Breast epithelium (tissue), 3 donors: ENCODE data around the gene MGAT3.

ENCODE experiments used
- POLR2A ChIP-seq: fragments of 450-650 bp; IDR thresholded peaks from one replicate; pipeline ENCODE4 v1.6.1; 2016; ENCODE audit warnings: antibody characterized with exemption, mild to moderate bottlenecking, moderate library complexity
- TF ChIP-seq, protein P1 (sequence below), 3 donors: fragments of 450-650 bp; IDR thresholded peaks; one replicate each; pipeline ENCODE4 v1.5.1; 2016 to 2017; ENCODE audit warnings: antibody characterized with exemption in 3 of 3, mild to moderate bottlenecking in 3 of 3, moderate library complexity in 3 of 3

DNA sequence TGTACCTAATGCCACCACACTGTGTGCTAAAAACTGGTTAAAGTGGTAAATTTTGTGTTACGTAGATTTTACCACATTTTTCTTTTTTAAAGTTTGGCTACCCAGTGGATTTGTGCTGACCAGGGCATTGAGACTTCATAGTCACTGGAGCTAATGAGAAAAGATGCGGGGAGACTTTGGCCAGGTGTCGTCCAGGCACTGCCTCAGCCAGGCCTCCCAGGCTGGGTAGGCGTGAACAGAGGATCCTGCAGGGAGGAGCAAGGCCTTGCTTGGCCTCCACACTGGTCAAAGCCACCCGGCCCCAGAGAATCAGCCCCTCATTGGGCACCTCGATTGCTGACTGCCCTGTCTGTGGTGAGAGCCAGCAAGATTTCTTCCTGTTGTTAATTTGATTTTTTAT, 13.4 kb upstream of the MGAT3 start:
- TF ChIP-seq, protein P1, sequence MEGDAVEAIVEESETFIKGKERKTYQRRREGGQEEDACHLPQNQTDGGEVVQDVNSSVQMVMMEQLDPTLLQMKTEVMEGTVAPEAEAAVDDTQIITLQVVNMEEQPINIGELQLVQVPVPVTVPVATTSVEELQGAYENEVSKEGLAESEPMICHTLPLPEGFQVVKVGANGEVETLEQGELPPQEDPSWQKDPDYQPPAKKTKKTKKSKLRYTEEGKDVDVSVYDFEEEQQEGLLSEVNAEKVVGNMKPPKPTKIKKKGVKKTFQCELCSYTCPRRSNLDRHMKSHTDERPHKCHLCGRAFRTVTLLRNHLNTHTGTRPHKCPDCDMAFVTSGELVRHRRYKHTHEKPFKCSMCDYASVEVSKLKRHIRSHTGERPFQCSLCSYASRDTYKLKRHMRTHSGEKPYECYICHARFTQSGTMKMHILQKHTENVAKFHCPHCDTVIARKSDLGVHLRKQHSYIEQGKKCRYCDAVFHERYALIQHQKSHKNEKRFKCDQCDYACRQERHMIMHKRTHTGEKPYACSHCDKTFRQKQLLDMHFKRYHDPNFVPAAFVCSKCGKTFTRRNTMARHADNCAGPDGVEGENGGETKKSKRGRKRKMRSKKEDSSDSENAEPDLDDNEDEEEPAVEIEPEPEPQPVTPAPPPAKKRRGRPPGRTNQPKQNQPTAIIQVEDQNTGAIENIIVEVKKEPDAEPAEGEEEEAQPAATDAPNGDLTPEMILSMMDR (IDR thresholded peaks at IDR 0.05) = no peak
- TF ChIP-seq POLR2A = no peak
